HG03520 (cell line): ENCODE data around the gene SLC43A3.
"Not testable (repeated sequence)": the region's sequence is repeated elsewhere in the genome, so short reads cannot be mapped to it uniquely, and the experiment has no call there.

ENCODE experiments used
- ATAC-seq: cut with Tn5 transposase; IDR thresholded peaks from one replicate; pipeline ENCODE4 v1.9.1; 2021; ENCODE audit warnings: mild to moderate bottlenecking, moderate library complexity; ENCODE audit not compliant: unreplicated experiment

Gene SLC43A3

DNA sequence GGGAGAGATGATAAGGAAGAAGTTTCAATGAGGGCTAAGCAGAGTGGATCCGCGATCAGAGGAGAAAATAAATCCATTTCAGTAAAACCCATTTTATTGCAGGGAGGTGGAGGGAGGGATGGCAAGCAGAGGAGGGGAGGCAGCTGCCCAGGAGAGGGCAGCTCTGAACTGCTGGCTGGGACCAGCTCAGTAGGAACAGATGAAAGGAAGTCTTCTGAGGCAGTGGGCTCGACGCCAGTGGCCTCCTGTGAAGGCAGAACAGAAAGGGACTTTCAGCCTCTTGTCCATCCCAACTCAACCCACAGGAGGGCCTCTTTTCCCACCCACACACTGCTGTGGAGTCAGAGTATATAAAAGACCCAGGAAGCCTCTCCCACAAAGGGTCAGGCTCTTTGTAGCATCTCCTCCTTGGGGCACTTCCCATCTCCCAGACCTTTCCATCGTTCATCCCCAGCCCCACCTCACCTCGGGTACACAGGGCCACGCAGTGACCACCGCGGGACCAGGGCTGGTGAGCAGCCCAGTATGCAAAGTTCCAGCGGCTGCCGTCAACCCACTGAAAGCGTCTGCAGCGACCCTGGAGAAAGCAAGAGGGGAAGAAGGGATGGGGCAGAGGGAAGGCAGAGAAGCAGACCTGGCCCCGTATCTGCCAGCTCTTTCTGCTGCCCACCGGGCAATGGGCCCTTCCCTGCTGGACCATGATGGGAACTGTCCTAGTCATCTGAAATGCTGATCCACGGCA, 39.5 kb downstream of the SLC43A3 start:
- ATAC-seq = no peak

DNA sequence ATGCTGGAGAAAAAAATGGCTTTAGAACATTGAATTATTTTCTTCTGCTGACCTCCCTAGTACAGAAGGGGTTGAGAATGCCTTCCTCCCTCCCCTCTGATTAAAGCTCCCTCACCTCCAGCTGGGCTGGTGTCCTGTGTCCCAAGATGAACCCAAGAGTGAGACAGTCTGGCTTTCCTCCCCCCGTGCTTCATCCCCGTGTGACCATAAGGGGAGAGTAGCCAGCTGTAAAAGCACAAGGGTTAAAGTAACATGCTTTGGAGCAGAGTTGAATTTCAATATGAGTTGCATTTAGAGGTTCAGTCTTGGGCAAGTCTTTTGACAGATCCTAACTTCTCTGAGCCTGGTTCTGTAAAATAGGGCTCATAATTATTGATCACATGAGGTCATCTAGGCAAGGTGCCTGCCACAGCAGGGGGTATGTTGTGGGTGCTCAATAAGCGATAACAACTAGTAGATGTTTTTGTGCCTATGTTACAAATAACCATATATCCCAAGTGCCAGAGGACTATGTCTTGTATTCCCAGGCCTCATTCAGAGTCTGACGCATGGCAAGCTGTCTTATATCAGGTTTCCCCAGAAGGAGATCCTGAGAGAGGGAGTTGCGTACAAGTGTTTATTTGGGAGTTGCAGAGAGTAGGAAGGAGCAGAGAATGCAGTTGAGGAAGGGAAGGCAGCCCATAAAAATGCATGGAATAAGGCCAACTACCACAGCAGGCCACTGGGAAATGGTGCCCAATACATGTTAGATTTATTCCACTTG, 40.6 kb downstream of the SLC43A3 start:
- ATAC-seq = no peak

DNA sequence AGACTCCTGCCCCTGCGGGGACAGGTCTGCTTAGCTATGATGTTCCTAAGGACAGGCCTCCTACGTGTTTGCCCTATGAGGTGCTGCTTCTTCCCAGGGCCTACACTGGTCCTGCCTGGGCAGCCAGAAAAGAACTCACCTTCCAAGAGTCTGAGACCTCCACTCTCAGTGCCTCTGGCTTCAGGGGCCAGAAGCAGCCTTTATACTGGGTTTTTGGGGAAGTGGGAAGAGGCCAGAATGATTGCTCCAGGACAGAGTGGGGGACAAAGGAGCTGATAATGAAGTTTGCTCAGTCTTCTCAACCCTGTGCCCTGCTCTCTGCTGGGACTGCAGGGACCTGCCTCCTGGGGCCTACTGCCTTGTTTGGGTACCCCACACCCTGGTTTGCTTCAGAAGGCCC, 45.9 kb downstream of the SLC43A3 start, which contains the start of gene PRG3:
Gene PRG3 (minus strand): TSS at position 176 of the 400 bp plus-strand sequence. CDS start 442 bp downstream, outside the sequence.
- ATAC-seq = no peak

DNA sequence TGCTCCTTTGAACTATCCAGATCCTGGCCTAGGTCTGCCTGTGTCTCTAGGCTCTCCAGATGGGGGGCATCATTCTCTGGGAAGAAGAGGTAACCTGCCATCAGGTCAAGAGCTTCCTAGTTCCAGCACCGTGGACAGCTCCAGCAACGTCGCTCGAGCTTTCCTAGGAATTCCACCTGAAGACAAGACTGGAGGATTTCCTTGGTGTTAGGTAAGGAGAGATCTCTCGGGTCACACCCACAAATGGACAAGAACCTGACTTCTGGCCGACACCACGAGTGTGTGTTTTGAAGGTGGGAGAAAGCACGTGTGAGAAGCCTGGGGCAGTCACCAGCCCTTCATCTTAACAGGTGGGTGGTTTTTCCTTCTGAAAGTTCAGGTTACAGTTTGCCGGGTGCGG, 47.2 kb downstream of the SLC43A3 start:
- no peak for ATAC-seq

DNA sequence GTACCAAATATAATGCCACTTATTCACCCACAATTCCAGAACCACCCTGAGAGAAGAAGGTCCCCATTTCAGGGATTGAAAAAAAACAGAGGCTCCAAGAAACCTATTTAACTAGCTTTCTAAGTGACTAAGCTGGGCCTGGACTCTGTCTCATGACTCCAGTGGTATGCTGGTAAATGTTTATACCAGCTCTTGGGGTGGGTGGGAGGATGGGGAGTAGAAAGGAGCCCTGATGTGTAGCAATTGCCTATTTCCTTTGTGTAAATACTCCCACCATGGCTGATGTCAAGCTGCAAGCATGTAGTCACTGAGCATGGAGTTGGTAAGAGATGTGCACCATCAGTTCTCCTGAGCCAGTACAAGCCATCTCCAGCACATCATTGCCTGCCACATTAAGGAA, 48.7 kb downstream of the SLC43A3 start:
- no peak for ATAC-seq

DNA sequence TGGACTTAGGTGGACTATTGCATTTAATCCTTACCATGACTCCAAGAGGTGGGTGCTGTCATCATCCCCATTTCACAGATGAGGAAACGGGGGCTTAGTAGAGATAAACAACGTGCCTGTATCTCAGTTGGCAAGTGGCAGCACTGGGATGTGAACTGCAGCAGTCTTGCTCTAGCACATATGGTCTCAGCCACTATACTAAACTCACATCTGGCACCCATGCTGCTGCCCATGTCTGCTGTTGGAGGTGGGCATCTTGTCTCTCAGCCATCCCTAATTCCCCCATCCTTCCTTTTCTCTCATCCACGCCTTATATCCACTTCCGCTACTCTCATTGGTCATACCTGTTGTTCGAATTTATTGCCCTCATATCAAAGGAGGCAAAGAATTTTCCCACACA, 49.8 kb downstream of the SLC43A3 start:
- ATAC-seq = no peak

DNA sequence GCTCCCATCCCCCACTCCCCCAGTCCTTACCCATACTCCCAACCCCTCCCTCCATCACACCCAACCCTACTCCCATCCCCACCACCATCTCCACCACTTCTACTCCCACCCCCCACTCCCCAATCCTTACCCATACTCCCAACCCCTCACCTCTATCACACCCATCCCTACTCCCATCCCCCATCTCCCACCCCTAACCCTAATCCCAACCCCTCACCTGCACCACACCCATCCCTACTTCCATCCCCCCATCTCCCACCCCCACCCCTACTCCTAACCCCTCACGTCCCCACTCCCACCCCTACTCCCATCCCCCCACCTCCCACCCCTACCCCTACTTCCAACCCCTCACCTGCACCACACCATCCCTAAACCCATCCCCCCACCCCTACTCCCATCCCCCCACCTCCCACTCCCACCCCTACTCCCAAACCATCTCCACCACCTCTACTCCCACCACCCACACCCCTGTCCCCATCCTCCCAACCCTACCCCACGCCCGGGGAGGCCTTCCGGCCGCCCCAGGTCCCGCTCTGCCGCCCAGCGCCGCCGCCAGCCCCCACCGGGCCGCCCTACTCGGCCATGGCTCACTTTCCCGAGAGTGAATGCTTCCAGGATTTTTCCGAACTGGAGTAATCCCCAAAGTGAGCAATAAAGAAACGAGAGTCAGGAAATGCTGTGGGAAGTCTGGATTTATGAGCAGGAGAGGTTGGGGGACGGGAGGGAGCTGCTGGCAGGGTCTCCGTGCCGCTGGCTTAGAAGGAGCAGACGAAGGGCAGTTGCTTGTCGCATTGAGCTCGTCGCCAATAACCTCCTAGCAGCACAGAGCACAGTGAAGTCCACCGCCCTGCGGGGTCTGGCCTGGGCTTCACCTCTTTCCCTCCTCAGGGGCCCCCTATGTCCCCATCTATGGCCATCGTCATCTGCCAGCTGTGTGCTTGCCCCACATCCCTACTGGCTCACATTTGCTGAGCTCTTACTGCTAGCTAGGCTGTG, 50.5 kb downstream of the SLC43A3 start:
- ATAC-seq = no peak

DNA sequence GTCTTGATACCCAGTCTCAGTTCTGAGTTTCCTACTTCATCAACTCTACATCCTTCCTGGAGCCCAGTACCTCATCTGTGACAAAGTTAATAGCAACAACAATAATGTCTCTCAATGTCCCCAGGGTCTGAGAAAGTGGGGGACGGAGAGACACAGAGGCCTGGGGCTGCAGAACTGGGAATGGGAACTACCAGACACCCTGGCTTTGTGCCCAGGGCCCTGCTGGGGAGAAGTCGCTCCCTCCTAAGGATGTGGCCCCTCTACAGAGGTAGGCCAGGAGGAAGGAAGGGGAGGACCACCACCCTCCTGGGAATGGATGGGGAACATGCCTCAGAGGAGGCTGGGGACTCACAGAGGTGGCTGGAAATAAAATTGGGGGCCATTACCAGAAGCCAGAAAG, 51.4 kb downstream of the SLC43A3 start:
- ATAC-seq = no peak

DNA sequence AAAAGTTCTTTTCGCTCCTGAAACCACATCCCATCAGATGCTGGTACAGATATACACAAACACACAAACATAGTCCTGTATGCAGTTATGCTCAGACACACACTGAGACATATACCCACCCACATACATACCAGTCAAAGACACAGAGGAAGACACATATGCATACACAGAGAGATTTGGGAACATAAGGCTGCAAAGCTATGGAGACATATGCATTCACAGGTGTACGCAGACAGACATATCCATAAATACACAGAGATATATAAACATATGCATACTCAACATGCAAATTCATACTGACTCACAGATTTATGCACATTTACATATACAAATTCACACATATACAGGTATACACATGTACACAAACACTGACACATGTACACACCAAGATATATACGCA, 52.0 kb downstream of the SLC43A3 start:
- ATAC-seq = no peak

DNA sequence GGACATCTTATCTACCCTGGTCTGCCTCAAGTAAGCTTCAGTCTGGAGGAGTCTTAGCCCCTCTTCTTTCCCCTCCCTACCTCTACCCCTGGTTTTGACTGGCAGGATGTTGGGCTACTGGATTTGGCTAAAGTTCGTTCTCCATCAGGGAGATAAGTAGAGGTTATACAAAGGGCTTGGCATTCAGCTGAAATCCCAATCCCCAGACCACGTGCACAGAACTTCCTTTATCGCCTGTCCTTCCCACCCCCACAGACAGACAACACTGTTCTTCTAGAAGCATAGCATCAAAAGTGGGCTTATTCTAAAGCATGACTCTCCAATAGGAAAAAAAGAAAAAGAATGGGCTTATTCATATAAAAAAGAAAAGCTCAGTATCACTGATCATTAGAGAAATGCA, 53.8 kb downstream of the SLC43A3 start:
- no peak for ATAC-seq

DNA sequence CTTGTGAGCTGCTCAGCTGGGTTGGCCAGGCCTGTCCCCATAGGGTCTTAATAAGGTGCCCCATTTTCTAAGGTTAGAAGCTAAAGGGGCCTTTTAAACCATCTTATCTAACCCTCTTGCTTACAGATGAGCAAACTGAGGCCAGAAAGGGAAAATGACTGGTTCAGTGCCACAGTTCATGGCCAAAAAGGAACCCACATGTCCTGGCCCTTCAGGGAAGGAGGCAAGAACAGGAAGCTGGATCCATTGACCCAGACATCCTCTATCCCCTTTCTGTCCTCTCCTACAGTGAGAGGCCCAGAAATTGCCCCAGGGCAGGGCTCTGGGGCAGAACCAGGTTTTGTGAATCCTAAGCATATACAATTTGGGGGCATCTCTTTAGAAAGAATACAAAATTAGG, 56.0 kb downstream of the SLC43A3 start:
- ATAC-seq = no peak

DNA sequence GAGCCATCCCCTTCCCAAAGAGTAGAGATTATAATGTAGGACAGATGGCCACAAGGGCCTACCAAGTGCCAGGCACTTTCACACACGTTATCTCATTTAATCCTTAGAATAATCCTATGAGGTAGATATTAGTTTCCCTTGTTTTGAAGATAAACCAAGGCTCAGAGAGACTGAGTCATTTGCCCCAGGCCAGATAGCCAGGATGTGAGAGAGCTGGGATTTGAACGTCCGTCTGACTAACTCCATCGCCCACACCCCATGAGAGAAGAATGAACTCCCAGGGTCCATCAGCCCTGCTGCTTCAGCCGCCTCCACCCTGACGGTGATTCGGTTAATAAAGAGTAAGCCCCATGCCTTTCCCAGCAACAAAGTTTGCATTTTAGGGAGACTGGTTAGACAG, 56.7 kb downstream of the SLC43A3 start:
- no peak for ATAC-seq

DNA sequence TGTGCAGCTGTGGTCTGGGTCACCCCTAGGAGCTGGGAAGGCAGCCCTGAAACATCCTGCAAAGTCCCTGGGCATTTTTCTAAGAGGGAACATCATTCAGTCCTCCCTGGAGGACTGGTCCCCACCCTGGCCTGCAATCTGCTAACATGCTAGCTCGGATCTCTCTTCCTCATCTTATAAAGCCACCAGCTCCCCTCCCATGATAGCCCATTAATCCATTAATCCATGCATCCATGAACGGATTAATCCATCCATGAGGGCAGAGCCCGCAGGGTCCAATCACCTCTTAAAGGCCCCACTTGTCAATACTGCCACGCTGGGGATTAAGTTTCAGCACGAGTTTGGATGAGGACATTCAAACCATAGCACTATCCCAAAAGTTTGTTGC, 58.1 kb downstream of the SLC43A3 start:
- no peak for ATAC-seq

DNA sequence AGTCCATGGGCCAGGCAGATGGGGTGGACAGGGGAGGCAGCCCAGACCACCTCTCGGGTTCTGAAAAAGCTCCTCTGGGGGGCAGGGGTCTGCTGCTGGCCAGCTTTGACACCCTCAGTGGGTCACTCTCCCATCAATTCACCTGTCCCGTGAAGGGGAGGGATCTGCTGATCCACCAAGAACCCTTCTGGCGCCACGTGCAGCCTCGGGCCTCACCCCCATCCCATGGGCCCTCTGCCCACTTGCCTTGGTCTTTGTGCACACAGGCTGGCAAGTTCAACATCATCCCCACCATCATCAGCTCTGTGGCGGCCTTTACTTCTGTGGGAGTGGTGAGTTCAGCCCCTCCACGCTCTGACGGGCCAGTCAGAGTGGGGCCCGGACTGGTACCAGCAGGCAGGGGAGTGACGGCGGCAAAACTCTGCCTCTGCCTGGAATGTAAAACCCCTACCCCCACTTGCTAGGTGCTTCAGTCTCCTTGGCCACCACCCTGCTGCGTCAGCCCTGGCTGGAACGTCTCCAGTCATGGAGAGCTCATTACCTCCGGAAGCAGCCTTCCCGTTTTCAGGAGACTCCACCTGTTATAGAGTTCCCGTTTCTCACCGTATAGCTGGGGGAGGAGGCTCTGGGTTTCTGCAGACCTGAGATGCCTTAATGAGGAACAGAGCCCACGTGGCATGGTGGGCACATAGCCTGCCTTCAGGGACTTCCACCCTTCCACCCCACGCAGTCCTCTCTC, 58.6 kb downstream of the SLC43A3 start:
- ATAC-seq = no peak

DNA sequence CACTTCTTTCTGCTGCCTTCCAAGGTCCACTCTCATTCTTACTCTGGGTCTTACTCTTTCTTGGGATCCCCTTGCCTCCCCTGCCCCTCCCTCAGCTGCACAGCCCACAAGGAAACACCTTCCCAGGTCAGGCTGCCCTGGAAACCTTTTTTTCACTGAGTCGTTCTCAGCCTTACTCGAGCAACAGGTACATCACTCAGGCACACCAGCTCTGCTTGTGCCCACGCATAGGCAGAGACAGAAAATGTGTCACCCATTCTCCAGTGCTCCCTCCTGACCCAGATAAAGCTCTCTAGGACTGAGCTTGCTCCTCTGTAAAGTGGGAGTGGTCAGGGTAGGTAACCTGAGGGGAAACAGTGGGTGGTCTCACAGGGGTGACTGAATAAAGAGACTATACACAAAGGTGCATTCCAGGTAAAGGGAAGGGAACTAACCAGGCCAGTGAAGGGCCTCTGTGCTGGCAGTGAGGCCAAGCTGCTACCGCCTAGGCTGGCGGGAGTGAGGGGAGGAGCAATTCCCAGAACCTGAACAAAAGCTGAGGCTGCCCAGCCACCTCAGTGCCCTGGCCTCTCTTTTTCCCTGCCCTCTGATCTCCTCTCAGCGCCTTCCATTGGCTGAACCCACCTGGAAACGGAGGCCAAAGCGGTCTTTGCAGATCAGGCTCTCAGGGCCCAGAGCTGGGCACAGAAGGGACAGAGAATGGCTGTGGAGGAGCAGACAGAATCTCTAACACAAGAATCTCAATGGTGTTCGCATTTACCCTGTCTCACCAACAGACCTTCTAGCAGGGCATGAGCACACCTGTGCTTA, 61.9 kb downstream of the SLC43A3 start:
- no peak for ATAC-seq

DNA sequence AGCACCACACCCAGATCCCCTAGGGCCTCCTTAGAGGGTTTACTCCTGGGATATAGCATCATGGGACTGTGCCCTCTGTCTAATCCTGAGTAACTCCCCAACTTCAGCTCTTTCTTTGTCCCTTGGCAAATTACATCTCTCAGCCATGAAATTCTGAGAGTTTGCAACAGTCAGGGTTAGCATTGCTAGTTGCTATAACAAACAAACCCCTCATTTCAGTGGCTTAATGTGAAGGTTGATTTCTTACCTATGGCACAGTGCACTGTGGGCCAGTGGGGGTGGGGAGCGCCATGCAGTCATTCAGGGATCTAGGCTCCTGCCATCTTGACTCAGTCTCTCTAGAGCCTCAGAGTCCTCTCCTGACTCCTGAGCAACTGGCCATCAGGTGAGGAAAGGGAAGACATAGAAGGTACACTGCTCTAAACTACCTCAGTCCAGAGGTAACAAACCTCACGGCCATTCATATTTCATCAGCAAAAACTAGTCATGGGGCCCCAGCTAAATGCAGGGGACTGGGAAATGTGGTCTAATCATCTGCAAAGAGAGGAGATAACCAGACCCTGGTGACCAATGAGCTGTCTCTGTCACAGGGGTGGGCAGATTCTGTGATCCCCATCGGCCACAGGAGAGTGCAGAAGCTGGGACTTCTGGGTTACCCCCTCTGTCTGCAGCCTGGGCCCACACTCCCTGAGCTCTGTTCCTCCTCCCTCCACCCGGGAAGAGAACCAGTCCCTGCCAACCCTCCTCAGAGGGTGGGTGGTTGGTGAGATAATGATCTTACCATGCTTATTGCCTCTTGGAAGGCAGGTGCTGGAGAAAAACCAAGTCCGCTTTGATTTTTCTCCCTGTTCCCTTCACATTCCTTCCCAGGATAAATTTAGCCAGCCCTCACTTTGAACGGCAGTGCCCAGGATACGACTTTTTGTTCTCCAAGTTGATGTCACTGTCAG, 63.5 kb downstream of the SLC43A3 start:
- ATAC-seq = no peak

DNA sequence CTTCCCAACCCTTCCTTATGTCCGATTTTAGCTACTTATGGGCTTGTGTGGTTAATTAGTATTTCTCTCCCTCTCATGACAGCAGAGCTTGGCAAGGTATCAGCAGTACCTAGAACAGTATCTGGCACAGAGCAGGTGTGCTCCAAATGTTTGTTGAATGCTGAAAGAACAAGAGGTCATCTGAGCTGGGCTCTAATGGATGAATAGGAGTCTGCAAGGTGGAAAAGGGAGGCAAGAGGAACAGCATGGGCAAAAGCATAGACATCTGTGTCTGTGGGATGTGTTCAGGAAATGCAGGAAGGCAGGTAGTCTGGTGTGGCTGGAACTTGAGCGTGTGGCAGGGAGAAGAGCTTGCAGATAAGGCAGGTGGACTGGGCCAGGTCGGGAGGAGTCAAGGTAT, 65.0 kb downstream of the SLC43A3 start:
- ATAC-seq = no peak

DNA sequence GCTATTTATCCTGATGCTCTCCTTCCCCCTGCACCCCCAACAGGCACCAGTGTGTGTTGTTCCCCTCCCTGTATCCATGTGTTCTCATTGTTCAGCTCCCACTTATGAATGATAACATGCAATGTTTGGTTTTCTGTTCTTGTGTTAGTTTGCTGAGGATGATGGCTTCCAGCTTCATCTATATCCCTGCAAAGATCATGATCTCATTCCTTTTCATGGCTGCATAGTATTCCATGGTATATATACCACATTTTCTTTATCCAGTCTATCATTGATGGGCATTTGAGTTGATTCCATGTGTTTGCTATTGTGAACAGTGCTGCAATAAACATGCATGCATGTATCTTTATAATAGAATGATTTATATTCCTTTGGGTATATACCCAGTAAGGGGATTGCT, 65.5 kb downstream of the SLC43A3 start:
- not testable (repeated sequence) for ATAC-seq

DNA sequence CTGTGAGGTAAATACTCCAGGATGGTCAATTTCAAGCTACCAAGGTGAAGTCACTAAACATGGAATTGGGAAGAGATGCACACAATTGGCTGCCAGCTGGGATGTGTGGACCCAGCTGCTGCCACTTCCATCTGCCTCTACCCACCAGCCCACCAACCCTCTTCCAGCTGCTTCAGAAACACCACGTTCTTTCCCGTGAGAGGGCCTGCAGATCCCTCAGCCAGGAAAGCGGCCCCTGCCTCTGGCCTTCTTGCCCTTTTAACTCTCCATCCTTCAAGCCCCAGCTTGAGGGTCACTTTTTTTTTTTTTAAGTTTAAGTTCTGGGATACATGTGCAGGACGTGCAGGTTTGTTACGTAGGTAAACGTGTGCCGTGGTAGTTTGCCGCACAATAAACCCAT, 65.9 kb downstream of the SLC43A3 start:
- no peak for ATAC-seq
